Epidermal melanocyte (primary cell): ENCODE data around the gene TMEM255B.
"Not testable (repeated sequence)": the region's sequence is repeated elsewhere in the genome, so short reads cannot be mapped to it uniquely, and the experiment has no call there.

Experiments
- DNase-seq: peaks from one replicate; pipeline ENCODE4 v3.0.0; 2011; ENCODE audit warnings: low spot score; ENCODE audit not compliant: insufficient read length

The TMEM255B gene

DNA sequence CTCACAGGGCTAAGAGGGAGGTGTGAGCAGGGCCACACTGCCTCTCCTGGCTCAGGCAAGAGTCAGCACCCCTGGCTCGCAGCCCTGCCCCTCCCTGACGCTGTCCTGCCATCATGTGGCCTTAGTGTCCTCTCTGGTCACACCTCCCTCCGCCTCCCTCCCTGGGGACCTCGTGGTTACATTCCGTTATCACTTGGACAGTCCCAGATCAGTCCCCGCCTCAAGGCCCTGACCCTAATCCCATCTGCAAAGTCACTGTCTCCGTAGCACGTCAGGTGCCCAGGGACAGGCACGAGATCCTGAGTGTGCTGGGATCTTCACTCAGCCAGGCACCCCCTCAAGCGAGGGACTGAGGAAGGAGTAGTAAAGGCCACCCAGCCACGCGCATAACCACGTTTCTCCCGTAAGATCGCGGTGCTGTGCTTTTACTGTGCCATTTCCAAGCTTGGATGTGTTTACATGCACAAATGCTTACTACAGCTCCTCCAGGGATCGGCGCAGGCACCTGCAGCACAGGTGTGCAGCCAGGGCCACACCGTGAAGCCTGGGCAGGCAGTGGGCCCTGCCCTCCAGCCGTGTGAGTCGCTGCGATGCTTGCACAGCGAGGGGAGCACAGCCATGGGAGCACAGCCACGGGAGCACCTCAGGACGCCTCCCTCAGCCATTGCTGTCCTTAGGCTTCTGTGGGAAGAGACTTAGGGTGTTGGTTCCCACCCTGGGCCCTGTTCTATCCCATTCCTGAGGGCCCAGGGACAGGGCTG lies 10.7 kb upstream of the TMEM255B start:
- DNase-seq = no peak

GRCh38 chr13:113748862-113749451 lies 10.1 kb upstream of the TMEM255B start:
- no peak for DNase-seq

DNA sequence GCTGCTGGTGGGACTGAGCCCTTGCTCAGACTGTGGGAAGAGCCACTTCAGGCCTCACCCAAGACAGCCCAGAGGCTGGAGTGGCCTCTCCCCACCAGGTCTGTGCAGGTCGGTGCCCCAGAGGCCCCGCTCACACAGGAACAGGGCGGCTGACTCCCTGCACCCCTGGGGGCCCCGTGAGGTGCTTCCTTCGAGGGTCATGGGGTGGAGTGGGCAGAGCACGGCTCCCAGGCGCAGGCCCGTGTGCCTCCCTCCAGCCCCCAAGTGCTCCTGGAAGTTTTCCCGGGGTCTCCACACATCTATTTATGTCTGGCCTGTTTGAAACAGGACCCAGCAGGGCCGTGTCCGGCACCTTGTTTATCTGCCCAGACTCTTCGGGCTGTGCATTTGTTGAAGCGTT lies 9.5 kb upstream of the TMEM255B start:
- no peak for DNase-seq

- no peak for DNase-seq
Observed at GRCh38 chr13:113749967-113750366, 9.1 kb upstream of the TMEM255B start.

DNA sequence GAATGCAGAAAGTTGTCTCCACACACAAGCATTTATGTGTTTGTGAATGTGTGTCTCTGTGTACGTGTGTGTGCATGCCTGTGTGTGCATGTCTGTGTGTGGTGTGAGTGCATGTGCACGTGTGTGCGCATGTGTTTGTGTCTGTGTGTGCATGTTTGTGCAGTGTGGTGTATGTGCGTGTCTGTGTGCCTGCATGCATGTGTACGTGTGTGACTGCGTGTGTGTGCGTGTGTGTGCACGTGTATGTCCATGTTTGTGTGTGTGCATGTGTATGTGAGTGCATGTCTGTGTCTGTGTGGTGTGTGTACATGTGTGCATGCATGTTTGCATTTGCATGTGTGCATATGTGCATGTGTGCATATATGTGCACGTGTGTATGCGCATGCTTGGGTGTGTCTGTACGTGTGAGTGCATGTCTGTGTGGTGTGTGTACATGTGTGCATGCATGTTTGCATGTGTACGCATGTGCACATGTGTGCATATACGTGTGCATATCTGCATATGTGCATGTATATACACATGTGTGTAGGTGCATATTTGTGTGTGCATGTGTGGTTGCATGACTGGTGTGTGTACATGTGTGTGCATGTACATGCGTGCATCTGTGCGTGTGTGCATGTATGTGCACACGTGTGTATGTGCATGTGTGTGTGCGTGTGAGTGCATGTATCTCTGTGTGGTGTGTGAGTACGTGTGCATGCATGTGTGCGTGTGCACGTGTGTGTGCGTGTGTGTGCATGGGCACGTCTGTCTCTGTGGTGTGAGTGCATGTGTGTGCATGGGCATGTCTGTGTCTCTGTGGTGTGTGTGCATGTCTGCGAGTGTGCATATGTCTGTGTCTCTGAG lies 8.2 kb upstream of the TMEM255B start:
- DNase-seq = no peak

DNA sequence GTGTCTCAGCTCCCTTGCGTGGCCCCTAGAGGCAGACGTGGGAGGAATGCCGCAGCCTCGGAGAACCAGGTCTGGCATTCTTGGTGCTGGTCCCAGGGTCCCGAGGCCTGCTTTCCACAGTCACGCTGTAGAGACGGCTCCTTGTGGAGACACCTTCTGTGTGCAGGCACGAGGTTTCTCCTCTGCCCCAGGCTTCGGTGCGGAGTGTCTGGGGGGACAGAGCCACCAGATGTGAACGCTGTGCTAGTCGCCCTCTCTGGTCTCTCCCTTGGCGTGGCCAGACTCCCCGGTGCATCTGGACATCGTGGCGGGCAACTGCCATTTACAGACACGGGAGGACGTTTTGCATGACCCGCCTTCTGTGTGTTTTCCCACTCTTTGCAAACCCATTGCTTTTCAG lies 7.5 kb upstream of the TMEM255B start:
- no peak for DNase-seq

GRCh38 chr13:113752211-113752986 lies 6.6 kb upstream of the TMEM255B start:
- DNase-seq = not testable (repeated sequence)

DNA sequence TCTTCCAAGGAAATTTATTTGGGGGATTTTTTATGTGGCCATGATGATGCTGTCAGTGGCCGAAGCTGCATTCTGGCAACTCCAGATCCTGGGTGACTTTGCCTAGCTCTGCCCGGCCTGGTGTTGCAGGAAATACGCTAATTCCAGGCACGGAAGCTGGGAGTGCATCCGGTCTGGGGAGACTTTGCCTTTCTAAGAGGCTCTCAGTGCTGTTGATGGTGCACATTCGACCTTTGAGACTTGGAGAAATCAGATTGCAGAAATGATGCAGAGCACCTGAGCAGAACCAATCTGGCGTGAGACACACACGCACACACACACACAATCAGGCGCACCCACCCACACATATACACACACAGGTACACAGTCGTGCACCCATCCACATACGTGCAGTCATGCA lies 5.9 kb upstream of the TMEM255B start:
- DNase-seq = no peak

- DNase-seq = no peak
Observed at GRCh38 chr13:113754242-113754641, 4.8 kb upstream of the TMEM255B start.

DNA sequence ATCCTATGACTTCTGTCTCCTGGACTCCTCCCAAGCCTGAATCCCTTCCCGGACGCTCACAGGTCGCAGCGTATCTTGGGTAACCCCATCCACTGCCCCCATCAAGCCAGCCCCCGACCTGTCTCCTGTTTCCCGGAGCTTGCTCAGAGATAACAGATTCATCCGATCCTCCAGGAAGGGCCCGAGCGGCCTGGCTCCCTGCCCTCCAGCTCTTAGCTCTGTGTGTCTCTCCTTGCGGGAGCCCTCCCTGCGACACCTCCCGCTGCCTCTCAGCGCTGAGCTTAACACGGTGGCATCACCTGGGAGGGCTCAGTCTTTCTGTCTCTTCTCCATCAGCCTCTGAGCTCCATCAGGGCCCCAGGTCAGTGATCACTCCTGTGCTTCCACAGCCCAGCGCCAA lies 4.3 kb upstream of the TMEM255B start:
- no peak for DNase-seq

DNA sequence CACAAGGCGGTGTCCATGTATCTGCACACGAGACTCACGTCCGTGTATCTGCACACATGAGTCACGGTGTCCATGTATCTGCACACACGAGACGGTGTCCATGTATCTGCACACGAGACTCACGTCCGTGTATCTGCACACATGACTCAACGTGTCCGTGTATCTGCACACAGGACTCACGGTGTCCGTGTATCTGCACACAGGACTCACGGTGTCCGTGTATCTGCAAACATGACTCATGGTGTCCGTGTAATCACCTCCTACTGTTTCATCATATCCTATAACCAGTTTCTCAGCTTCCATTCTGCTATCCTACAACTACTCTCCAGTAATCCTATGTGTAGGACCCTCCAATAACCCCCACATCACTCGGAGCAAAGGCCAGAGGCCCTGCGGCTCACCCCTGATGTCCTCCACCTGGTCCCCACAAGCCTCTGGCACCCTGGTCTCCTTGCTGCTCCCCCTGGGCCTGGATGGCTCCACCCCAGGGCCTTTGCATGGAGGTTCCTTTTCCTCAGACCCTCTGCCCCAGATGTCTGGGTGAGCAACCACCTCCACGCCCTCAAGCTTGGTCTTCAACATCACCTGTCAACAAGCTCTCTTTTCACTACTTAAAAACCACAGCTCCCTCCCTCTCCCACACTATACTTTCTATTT lies 2.5 kb upstream of the TMEM255B start:
- no peak for DNase-seq

DNA sequence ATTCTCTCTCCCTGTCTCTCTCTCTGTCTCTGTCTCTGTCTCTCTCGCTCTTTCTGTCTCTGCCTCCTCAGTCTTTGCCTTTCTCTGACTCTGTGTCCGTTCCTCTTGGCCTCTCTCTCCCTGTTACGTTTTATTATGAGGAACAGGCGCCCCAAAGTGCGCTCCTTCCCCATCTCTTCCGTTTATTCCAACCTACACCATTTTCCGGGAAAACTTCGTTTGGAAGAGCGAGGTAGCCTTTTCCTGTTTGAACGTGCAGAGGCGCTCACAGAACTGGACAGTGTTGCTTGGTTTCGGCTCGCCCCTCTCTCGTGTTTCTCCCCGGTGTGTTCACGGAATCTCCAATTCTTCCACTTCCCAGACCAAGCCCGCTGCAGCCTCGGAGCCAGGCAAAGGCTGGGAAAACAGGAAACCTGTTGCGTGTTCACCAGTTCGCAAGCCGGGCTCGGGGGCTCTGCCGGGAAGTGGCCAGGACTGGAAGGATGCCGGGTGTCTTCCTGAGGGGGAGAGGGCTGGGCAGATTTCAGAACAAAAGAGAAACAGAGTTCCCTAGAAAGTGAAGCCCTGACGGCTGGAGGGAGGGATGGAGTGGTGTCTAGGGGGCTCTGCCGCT lies 605 bp downstream of the TMEM255B start:
- peak; percentile 54 for DNase-seq

DNA sequence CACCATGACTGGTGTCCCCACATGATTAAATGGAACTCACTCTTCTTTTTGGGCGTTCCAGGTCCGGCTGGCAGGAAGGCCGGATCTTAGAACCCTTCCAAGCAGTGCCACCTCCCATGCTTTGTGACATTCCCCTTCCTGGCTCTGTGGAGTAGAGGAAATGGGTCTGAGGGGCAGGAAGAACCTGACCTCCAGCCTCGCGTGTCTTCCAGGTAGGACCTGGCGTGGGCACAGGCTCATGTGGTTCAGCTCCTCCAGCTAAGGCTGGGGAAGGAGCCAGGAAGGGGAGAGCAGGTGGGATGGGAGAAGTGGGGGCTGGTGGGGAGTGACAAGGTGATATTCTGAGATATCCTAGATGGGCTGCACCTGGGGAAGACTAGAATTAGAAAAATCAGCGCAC lies 2.1 kb downstream of the TMEM255B start:
- DNase-seq = no peak

- DNase-seq = no peak
Observed at GRCh38 chr13:113762075-113762474, 3.0 kb downstream of the TMEM255B start.

- DNase-seq = no peak
Observed at GRCh38 chr13:113762538-113762937, 3.5 kb downstream of the TMEM255B start.

- DNase-seq = no peak
Observed at GRCh38 chr13:113763254-113763653, 4.2 kb downstream of the TMEM255B start.

GRCh38 chr13:113763961-113764792 lies 5.2 kb downstream of the TMEM255B start:
- no peak for DNase-seq

DNA sequence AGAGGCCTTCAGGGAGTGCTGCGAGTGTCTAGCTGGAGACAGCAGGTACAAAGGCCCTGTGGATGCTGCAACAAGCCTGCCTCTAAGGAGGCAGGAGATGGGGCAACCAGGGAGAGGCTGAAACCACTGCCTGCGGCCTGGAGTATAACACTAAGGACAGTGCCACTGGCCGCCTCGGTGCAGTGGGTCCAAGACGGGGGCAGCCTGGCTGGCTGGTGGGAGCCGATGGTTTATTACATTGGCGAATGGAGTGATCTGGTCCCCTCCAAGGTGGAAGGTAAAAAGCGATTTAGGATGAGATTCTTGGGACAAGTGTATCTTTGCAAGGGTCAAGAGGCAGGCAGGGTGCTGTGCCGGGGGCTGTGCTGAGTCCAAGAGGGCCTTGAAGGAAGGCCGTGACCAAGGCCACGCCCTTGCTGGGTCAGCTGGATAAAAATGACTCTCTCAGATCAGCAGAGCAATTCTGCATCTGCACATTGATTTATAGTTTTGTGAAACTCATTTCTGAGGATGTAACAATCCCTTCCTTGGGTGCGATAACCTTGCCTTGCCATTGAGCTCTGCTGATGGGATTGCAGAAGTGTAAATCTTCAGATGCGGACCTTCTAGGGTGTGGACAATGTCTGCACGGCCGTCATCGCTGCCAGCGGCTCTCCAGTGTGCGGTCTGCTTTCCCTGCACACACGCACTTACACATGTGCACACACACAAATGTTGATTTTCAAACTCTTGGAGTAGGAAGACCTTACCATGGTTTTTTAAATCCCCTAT lies 6.0 kb downstream of the TMEM255B start:
- no peak for DNase-seq

- DNase-seq = peak; percentile 46
Observed at GRCh38 chr13:113765564-113765910, 6.5 kb downstream of the TMEM255B start.
